NCI-H226 (cell line): ENCODE measurements around the gene ERAL1.
"Not testable (repeated sequence)": the region's sequence is repeated elsewhere in the genome, so short reads cannot be mapped to it uniquely, and the experiment has no call there.

Experiments used
- DNase-seq: peaks from one replicate; pipeline ENCODE4 v3.0.0-alpha.2; 2015

ERAL1 gene

GRCh38 chr17:28855336-28855679, 492 bp downstream of the ERAL1 start:
- no peak for DNase-seq

- DNase-seq, result no peak
Measured at GRCh38 chr17:28856028-28856574, 1.3 kb downstream of the ERAL1 start.

DNA sequence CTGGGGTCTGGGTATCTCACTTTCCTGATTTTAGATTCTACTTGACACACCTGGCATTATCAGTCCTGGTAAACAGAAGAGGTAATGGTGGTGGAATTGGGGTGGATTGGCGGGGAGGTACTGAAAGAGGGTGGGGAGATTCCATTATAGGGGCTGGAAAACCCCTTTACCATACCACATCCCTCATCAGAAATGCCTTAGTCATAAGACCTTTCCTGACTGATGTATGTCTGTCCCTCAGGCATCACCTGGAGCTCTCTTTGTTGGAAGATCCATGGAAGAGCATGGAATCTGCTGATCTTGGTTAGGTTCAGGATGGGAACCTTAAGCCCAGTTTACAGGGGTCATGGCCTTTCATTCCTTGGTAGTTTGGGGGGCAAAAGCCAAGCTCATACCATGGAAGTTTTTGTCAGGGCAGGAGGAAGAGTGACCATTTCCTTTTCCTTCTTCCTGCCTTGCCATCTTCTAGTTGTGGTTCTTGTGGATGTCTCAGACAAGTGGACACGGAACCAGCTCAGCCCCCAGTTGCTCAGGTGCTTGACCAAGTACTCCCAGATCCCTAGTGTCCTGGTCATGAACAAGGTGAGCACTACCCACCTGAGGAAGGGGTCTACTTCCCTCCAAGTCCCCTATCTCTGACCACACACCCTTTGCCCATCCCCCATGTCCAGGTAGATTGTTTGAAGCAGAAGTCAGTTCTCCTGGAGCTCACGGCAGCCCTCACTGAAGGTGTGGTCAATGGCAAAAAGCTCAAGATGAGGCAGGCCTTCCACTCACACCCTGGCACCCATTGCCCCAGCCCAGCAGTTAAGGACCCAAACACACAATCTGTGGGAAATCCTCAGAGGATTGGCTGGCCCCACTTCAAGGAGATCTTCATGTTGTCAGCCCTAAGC, 3.3 kb downstream of the ERAL1 start:
- no peak for DNase-seq

GRCh38 chr17:28858801-28859355, 4.1 kb downstream of the ERAL1 start:
- no peak for DNase-seq

GRCh38 chr17:28860363-28860808, 5.6 kb downstream of the ERAL1 start:
- no peak for DNase-seq

- no peak for DNase-seq
Measured at GRCh38 chr17:28861393-28862203, 6.8 kb downstream of the ERAL1 start.

GRCh38 chr17:28862561-28862960, 7.7 kb downstream of the ERAL1 start:
- no peak for DNase-seq

- DNase-seq, result no peak
Measured at GRCh38 chr17:28863953-28864352, 9.1 kb downstream of the ERAL1 start.

- DNase-seq, result no peak
Measured at GRCh38 chr17:28864991-28865849, 10.4 kb downstream of the ERAL1 start.

- no peak for DNase-seq
Measured at GRCh38 chr17:28865946-28866752, 11.3 kb downstream of the ERAL1 start.

GRCh38 chr17:28867276-28867675, 12.5 kb downstream of the ERAL1 start:
- DNase-seq, result no peak

DNA sequence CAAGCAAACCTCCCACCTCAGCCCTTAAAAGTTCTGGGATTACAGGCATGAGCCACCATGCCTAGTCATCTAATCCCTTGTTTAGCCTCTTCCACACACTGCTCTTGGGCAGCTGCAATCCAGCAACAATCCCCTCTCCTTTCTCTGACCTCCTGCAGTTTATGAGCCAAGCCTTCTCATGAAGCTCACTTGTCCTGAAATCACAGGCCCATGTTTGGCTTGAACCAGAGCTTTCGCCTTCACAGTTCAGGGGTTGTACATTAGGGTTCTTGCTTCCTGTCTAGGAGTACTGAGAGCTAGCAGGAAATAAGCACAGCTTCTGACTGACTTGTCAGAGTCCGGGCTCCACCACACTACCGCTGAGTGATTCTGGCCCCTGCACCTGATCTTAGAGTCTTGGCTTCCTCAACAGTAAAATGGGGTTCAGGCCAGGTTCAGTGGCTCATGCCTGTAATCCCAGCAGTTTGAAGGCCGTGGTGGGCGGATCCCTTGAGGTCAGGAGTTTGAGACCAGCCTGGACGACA, 16.3 kb downstream of the ERAL1 start:
- DNase-seq, result no peak

- no peak for DNase-seq
Measured at GRCh38 chr17:28873839-28874238, 19.0 kb downstream of the ERAL1 start.

DNA sequence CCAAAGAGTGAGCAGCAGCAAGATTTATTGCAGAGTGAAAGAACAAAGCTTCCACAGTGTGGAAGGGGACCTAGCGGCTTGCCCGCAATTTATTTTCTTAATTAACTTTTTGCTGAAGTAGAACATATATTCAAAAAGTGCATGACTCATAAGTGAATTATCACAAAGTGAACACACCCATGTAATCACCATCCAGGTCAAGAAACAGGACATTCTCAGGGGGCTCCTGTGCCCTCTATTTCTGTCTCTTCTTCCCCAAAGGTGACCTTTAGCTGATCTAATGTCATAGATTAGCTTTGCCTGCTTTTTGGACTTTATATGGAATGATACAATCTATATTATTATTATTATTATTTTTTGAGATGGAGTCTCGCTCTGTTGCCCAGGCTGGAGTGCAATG, 19.9 kb downstream of the ERAL1 start:
- DNase-seq, result no peak

- no peak for DNase-seq
Measured at GRCh38 chr17:28875848-28876550, 21.2 kb downstream of the ERAL1 start.

DNA sequence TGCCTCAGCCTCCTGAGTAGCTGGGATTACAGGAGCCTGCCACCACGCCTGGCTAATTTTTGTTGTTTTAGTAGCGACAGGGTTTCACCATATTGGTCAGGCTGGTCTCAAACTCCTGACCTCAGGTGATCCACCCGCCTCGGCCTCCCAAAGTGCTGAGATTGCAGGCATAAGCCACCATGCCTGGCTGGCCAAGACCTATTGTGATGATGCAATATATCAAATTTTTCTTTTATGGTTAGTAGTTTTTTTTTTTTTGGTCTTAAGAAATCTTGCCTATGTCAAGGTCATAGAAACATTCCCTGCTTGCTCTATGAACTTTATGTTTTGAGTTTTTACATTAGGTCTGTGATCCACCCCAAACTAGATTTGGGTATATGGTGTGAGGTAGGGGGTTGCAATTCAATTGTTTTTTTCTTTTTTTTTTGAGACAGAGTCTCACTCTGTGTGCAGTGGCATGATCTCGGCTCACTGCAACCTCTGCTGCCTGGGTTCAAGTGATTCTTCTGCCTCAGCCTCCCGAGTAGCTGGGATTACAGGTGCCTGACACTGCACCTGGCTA, 22.4 kb downstream of the ERAL1 start:
- DNase-seq, result not testable (repeated sequence)

DNA sequence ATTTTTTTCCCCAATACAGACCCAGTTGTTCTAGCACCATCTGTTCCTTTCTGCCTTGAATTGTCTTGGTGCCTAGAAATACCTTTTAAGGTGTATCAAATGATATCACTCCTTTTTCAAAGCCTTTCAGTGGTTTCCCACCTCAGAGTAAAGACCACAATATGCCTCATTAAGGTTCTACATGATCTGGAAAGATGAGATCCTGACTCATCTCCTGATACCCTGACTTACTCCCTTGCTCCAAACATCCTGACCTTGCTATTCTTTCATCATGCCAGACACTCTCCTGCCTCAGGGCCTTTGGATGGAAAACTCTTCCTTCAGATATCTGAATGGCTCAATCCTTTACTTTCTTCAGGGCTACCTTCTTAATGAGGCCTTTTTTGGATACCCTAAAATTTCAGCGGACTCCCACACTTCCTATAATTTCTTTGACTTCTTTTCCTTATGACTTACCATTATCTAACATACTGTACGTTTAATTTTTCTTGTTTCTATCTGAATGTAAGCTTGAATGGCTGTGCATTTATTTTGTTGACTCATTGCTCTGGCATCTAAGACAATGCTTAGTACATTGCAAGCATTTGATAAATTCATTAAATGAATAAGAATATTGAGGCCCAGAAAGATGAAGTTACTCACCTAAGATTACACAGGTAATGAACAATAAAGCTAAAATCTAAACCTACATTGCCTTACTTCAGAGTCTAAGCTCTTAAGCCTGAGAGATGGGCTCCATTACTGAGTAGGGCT, 23.5 kb downstream of the ERAL1 start:
- DNase-seq, result peak; percentile 65

GRCh38 chr17:28878981-28879380, 24.2 kb downstream of the ERAL1 start:
- peak; percentile 51 for DNase-seq

GRCh38 chr17:28879886-28880571, 25.2 kb downstream of the ERAL1 start:
- no peak for DNase-seq
